Activated CD8-positive, alpha-beta T cell treated with anti-CD3 and anti-CD28 coated beads for 36 hours (primary cell): Measurements from ENCODE around the gene ABITRAM. TPM values are rescaled to one million over a fixed set of nuclear protein-coding genes. Genes with fewer than 3 reads are reported as not detected.

Experiments
- ATAC-seq: fragments of 200-7000 bp; cut with Tn5 transposase; one replicate; pipeline ENCODE4 v1.10.0; 2021; ENCODE audit warnings: mild to moderate bottlenecking, moderate library complexity
- CTCF ChIA-PET: fragments of 350-600 bp; sonication (Branson Sonifier 250); formaldehyde crosslinking; loops from one replicate; lab custom pipeline; 2021; ENCODE audit warnings: antibody characterized with exemption; lab: Charles Lee
- POLR2A ChIA-PET: fragments of 350-600 bp; sonication (Branson Sonifier 250); formaldehyde crosslinking; loops from one replicate; lab custom pipeline; 2021; ENCODE audit warnings: antibody characterized with exemption; lab: Charles Lee
- DNase-seq: peaks from one replicate; pipeline ENCODE4 v3.0.0-alpha.2; 2020
- H3K27ac Mint-ChIP-seq: one replicate; pipeline ENCODE4 v1.8.0; 2021; ENCODE audit warnings: mild to moderate bottlenecking, mixed read lengths
- H3K27me3 Mint-ChIP-seq: one replicate; pipeline ENCODE4 v1.8.0; 2021; ENCODE audit warnings: mixed read lengths
- H3K36me3 Mint-ChIP-seq: one replicate; pipeline ENCODE4 v1.8.0; 2021; ENCODE audit warnings: low read depth, mixed read lengths
- H3K4me1 Mint-ChIP-seq: one replicate; pipeline ENCODE4 v1.8.0; 2021; ENCODE audit warnings: low read depth, mixed read lengths
- H3K4me3 Mint-ChIP-seq: one replicate; pipeline ENCODE4 v1.8.0; 2021; ENCODE audit warnings: mild to moderate bottlenecking, moderate library complexity, mixed read lengths
- H3K9me3 Mint-ChIP-seq: one replicate; pipeline ENCODE4 v1.8.0; 2021; ENCODE audit warnings: mixed read lengths
- CTCF ChIP-seq: fragments of 200-600 bp; IDR thresholded peaks from one replicate; pipeline ENCODE4 v1.8.0; 2022; ENCODE audit warnings: antibody characterized with exemption, mild to moderate bottlenecking
- intact Hi-C: fragments of 100-400 bp; cut with micrococcal nuclease; formaldehyde crosslinking; loops from one replicate; pipeline ENCODE4 v1.10.0; 2022
- total RNA-seq, 2 experiments: library from RNA; stranded (reverse); gene quantifications; one replicate each; pipeline ENCODE4 v1.2.3, GENCODE V29; 2021

ABITRAM gene
- total RNA-seq, 2 experiments from 2014 or later, result 7.9 to 8.9 TPM

- ChIA-PET POLR2A (no interaction called here), CTCF (no interaction called here)
- Mint-ChIP-seq H3K9me3 (peaks cover 7% of the 10 kb centered on the region), H3K4me1 (no peaks in the 10 kb centered on the region), H3K36me3 (peaks cover 11% of the 10 kb centered on the region), H3K4me3 (no peak overlapping the region), H3K27me3 (no peaks in the 10 kb centered on the region), H3K27ac (no peak overlapping the region)
- ATAC-seq (no peak), DNase-seq (no peak)
- intact Hi-C loops, result no loop called here
- no peak for TF ChIP-seq CTCF
Observed at GRCh38 chr9:108972186-108972585, 38.0 kb downstream of the ABITRAM start.

GRCh38 chr9:108972626-108973209, 38.5 kb downstream of the ABITRAM start:
- intact Hi-C loops, result no loop called here
- CTCF ChIA-PET, result no interaction called here
- DNase-seq (no peak), ATAC-seq (no peak)
- Mint-ChIP-seq H3K36me3 (peaks cover 14% of the 10 kb centered on the region), H3K27ac (no peak overlapping the region), H3K9me3 (peaks cover 7% of the 10 kb centered on the region), H3K27me3 (no peaks in the 10 kb centered on the region), H3K4me1 (no peaks in the 10 kb centered on the region), H3K4me3 (no peak overlapping the region)
- TF ChIP-seq CTCF, result no peak
- POLR2A ChIA-PET, result no interaction called here

GRCh38 chr9:108973895-108974294, 39.7 kb downstream of the ABITRAM start:
- H3K27me3 Mint-ChIP-seq, result no peaks in the 10 kb centered on the region
- H3K4me1 Mint-ChIP-seq, result no peaks in the 10 kb centered on the region
- peaks cover 18% of the 10 kb centered on the region for H3K36me3 Mint-ChIP-seq
- H3K9me3 Mint-ChIP-seq, result peaks cover 7% of the 10 kb centered on the region
- CTCF ChIA-PET, result no interaction called here
- intact Hi-C loops, result no loop called here
- H3K4me3 Mint-ChIP-seq, result no peak overlapping the region
- ATAC-seq, result no peak
- POLR2A ChIA-PET, result no interaction called here
- DNase-seq, result no peak
- H3K27ac Mint-ChIP-seq, result no peak overlapping the region
- no peak for TF ChIP-seq CTCF

- H3K9me3 Mint-ChIP-seq, result no peaks in the 10 kb centered on the region
- H3K27ac Mint-ChIP-seq, result no peak overlapping the region
- no peak overlapping the region for H3K4me3 Mint-ChIP-seq
- peaks cover 8% of the 10 kb centered on the region for H3K36me3 Mint-ChIP-seq
- POLR2A ChIA-PET, result interaction anchor here (0.6 kb wide), 1 partner anchor 79 kb away, joined by 3 read pairs; no protein-coding TSS in a partner anchor
- CTCF ChIA-PET, result interaction anchor here (1.7 kb wide), 1 partner anchor 24 kb away, joined by 4 read pairs; no protein-coding TSS in a partner anchor
- TF ChIP-seq CTCF, result no peak
- no peaks in the 10 kb centered on the region for H3K4me1 Mint-ChIP-seq
- H3K27me3 Mint-ChIP-seq, result no peaks in the 10 kb centered on the region
- DNase-seq (no peak), ATAC-seq (no peak)
- intact Hi-C loops, result no loop called here
Observed at GRCh38 chr9:108978205-108978604, 44.0 kb downstream of the ABITRAM start.

- DNase-seq (no peak), ATAC-seq (no peak)
- intact Hi-C loops, result no loop called here
- no peak overlapping the region for H3K27ac Mint-ChIP-seq
- H3K4me1 Mint-ChIP-seq, result no peaks in the 10 kb centered on the region
- H3K36me3 Mint-ChIP-seq, result peaks cover 8% of the 10 kb centered on the region
- CTCF ChIA-PET, result no interaction called here
- POLR2A ChIA-PET, result no interaction called here
- H3K27me3 Mint-ChIP-seq, result no peaks in the 10 kb centered on the region
- no peak overlapping the region for H3K4me3 Mint-ChIP-seq
- no peaks in the 10 kb centered on the region for H3K9me3 Mint-ChIP-seq
- TF ChIP-seq CTCF, result no peak
Observed at GRCh38 chr9:108980893-108981292, 46.7 kb downstream of the ABITRAM start.
